IPS-NIHi11 (cell line): ENCODE measurements around the gene MCF2L.
A peak's percentile ranks its signal among the peaks of the same experiment; 100 is the strongest.

ENCODE experiments used
- DNase-seq: peaks from one replicate; pipeline ENCODE4 v3.0.0; 2012; ENCODE audit warnings: mixed read lengths, low spot score

MCF2L gene

GRCh38 chr13:113113846-113114271 lies 144.8 kb downstream of the MCF2L start:
- no peak for DNase-seq

DNA sequence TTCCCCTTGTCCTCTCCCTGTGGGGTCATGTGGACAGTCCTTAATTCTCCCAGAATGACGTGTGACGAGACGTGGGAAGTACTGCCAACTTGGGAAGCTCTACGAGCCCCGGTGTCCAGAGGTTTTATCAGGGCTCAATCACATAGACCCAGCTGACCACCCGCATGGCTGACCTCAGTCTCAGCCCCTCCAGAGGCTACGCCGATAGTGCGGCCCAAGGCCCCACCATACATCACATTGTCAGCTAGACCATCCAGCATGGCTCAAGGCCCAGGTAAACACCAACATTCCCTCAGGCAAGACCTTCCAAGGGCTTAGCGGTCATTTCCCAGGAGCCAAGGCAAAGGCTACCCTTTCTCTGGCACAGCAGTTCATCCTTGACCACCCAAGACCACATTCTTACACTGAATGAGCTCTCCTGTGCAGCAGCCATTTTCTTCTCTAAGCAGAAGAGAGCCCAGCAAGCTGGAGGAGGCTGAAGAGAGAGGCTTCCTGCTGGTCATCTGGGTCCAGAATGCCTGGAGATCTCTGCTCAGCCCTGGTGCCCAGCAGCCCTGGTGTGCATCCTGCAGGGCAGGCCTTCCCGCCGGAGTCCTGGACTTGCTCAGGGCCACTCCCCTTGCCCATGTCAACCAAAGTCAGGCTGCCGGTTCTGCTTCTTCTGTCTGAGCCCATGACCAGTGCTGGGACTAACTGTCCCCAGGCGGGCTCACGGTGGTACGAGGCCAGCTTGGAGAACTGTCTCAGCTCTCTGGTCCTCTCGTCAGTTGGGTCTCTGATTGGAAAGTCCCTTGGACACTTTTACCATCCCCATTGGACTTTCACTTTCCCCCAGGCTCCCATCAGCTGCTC lies 145.7 kb downstream of the MCF2L start:
- no peak for DNase-seq

DNA sequence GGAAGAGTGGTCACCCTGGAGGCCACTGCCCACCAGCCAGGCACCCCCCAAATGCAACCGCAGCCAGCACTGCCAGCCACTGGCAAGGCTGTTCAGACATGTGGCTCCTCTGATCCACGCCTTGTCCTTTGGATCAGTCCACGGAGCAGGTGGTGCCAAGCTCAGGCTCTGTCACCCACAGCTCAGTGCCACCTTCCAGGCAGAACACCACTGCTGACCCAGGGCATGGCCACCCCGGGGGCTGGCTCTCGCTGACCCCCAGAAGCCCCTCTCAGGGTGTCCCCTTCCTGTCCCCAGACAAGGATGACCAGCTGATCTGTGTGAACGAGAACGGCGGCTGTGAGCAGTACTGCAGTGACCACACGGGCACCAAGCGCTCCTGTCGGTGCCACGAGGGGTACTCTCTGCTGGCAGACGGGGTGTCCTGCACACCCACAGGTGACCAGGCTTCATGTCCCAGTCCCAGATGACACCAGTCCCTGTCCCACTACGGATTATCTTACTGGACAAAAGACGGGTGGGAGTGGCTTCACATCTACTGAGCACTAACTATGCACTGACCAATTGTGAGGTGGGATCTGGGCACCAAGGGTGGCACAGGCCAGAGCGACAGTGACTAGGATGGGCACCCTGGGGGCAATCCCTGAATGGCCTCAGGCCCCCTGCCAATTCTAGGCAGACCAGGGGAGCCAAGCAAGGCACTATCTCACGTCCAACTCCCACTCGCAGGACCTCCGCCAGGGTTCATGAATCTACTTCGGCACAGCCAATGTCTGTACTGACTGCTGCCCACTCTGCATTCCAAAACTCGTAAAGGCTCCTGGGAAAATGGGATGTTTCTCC lies 146.6 kb downstream of the MCF2L start:
- no peak for DNase-seq

DNA sequence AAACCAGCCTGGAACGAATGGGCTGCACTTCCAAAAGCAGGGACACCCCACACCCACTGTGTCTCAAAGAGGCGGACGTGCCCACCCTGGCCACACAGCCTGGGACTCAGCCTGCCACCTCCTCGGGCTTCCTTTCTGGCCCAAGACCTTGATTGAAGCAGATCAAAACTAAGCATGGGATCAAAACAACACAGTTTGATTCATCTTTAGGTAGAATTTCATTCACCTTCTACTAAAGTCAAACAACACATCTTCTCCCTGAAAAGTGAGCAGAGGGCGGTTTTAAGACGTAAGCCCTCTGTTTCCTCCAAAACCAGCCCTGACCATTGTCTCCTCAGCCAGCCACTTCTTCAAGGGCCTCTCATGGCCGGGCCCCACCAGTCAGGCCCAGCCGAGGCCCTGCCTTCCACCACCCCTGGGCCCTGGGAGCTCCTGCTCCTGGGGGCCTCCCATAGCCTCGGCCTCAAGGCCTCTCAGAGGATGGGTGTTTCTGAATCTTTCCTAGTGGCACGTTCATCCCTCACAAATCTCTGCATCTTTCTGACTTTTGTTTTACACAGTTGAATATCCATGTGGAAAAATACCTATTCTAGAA lies 147.3 kb downstream of the MCF2L start:
- no peak for DNase-seq

- no peak for DNase-seq
These were observed 147.9 kb downstream of the MCF2L start for GRCh38 chr13:113116871-113117271.

DNA sequence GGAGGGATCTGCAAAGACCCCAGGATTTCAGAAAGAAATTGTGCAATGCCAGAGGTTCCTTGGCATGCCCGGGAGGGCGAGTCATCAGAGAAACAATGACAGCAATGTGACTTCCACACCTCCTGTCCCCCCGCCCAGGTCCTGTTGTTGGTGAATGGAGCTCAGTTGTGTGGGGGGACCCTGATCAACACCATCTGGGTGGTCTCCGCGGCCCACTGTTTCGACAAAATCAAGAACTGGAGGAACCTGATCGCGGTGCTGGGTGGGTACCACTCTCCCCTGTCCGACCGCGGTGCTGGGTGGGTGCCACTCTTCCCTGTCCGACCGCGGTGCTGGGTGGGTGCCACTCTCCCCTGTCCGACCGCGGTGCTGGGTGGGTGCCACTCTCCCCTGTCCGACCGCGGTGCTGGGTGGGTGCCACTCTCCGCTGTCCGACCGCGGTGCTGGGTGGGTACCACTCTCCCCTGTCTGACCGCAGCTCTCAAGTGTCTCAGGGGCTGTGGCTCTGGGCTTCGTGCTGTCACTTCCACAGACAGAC lies 148.4 kb downstream of the MCF2L start:
- no peak for DNase-seq

DNA sequence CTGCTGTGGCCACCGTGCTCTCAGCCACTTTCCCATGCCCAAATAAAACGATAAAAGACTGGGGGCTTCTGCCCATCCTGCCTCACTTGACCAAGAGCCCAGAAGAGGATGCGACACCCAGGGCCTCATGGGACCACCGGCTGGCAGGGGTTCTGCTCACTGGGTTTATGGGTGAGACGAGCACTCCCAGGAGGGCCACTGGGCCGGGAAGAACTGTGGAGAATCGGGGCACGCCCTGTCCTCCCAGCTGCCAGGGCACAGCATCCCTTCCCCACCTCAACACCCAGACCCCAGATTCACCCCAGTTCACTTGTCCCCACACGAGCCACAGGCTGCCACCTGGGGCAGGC lies 148.9 kb downstream of the MCF2L start:
- DNase-seq = no peak

DNA sequence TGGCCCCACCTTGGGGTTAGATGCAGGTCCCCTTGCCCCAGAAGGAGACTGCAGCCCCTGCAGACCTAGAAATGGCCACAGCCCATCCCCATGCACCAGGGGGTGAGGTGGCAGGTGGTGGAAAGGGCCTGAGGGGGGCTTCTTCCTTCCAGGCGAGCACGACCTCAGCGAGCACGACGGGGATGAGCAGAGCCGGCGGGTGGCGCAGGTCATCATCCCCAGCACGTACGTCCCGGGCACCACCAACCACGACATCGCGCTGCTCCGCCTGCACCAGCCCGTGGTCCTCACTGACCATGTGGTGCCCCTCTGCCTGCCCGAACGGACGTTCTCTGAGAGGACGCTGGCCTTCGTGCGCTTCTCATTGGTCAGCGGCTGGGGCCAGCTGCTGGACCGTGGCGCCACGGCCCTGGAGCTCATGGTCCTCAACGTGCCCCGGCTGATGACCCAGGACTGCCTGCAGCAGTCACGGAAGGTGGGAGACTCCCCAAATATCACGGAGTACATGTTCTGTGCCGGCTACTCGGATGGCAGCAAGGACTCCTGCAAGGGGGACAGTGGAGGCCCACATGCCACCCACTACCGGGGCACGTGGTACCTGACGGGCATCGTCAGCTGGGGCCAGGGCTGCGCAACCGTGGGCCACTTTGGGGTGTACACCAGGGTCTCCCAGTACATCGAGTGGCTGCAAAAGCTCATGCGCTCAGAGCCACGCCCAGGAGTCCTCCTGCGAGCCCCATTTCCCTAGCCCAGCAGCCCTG lies 149.4 kb downstream of the MCF2L start:
- DNase-seq = no peak

DNA sequence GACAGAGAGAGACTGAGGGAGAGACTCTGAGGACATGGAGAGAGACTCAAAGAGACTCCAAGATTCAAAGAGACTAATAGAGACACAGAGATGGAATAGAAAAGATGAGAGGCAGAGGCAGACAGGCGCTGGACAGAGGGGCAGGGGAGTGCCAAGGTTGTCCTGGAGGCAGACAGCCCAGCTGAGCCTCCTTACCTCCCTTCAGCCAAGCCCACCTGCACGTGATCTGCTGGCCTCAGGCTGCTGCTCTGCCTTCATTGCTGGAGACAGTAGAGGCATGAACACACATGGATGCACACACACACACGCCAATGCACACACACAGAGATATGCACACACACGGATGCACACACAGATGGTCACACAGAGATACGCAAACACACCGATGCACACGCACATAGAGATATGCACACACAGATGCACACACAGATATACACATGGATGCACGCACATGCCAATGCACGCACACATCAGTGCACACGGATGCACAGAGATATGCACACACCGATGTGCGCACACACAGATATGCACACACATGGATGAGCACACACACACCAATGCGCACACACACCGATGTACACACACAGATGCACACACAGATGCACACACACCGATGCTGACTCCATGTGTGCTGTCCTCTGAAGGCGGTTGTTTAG lies 150.3 kb downstream of the MCF2L start:
- no peak for DNase-seq

DNA sequence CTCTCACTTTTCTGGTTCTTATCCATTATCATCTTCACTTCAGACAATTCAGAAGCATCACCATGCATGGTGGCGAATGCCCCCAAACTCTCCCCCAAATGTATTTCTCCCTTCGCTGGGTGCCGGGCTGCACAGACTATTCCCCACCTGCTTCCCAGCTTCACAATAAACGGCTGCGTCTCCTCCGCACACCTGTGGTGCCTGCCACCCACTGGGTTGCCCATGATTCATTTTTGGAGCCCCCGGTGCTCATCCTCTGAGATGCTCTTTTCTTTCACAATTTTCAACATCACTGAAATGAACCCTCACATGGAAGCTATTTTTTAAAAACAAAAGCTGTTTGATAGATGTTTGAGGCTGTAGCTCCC lies 150.8 kb downstream of the MCF2L start:
- DNase-seq = no peak

GRCh38 chr13:113120300-113121182 lies 151.5 kb downstream of the MCF2L start:
- no peak for DNase-seq

- no peak for DNase-seq
These were observed 152.3 kb downstream of the MCF2L start for GRCh38 chr13:113121183-113121927.

- no peak for DNase-seq
These were observed 153.0 kb downstream of the MCF2L start for GRCh38 chr13:113121928-113122471.

- DNase-seq = peak; percentile 83
These were observed 153.7 kb downstream of the MCF2L start, which contains the start of gene F10 for GRCh38 chr13:113122550-113123225. Gene F10 (plus strand): TSS chr13:113122799. CDS start chr13:113122856, 57 bp downstream.

DNA sequence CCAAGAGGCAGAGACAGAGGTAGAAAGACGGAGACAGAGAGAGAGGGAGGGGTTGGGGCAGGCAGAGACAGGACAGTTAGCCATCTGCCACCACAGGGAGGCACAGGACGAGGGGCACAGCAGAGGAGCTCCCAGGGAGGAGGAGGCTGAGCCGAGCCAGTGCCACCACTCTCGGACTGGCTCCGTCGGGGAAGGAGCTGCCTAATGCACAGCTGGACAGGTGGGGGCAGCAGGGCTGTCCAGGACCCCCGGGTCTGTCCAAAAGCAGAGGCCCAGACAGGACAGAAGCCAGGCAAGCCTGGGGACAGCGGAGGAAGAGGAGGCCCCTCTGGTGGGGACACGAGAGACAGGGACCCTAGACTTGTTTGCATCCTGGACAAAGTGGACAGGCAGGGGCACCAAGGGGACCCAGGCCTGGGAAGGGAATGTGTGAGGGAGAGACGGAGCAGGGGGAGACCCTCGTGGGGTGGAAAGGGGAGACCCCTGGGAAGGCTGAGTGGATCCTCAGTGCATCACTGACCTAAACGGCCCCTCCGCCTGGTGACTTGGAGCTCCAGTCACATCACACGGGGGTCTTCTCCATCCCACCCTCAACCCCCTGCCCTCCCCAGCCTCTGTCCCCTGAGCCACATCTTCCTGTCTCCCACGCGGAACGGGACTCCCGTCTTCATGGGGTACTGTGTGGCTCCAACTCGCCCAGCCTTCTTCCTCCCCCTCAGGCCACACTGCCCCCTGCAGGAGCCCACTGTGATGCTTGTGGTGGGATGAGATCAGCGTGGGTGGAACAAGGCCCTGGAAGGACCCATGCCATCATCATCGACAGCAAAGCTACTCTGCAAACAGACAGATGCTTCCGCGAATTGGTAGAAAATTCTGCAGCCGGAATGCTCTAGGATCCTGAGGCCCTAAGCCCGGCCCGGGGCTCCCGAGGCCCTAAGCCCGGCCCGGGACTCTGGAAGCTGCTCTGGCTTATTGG lies 154.5 kb downstream of the MCF2L start:
- DNase-seq = peak; percentile 59

GRCh38 chr13:113124211-113124970 lies 155.4 kb downstream of the MCF2L start:
- no peak for DNase-seq
